GM18951 (cell line): ENCODE data around the gene LAMP2.

ENCODE experiments used
- POLR2A ChIP-seq: IDR thresholded peaks from 4 replicates; pipeline ENCODE4 v1.6.1; 2011; ENCODE audit warnings: mild to moderate bottlenecking; ENCODE audit not compliant: insufficient read length, insufficient read depth; ENCODE audit errors: extremely low read depth
- in situ Hi-C: fragments of 300-500 bp; cut with MboI; formaldehyde crosslinking; loops from one replicate; pipeline ENCODE4 v1.12.0; 2022; ENCODE audit warnings: low sequenced_read_pairs, mixed read lengths, inconsistent platforms; ENCODE audit not compliant: unreplicated experiment

The LAMP2 gene

DNA sequence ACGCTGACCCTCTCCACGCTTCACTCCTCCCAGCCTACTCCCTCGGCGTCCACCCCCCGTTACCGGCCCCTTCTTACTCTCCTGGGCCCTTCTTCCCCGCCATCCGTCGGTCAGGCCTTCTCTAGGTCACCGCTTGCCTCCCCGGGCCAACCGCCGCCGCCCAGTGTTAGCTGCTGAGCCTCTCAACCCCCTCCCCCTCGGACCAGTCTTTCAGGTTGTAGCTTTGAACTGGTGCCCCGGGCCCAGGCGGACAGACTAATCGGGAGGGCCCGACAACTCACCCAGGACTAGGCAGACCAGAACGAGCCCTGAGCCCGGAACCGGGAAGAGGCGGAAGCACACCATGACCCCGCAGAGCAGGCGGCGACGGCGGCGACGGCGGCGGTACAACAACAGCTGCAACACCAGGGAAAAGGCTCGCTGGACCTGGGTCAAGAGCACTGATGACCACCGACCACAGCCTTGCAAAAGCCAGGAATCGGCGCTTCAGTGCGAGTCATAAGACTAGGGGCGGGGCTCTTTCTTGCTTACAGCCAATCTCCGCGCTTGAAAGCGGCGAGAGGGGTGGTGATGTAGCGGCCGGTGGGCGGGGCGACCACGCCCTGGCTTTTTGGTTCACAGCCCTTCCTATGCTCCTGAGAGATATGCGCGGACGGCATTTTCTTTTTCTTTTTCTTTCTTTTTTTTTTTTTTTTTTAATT lies at the start of gene LAMP2:
Gene LAMP2, minus strand, starts transcription at position 472 of the 701 bp plus-strand sequence. Its CDS starts 127 bp downstream, at position 345.
- TF ChIP-seq POLR2A, result peak; percentile 66
- in situ Hi-C loops, result no loop called here

- no peak for TF ChIP-seq POLR2A
- in situ Hi-C loops, result no loop called here
These were observed 48.8 kb upstream of the LAMP2 start for GRCh38 chrX:120517936-120518335.

- in situ Hi-C loops, result no loop called here
- TF ChIP-seq POLR2A, result no peak
These were observed 45.1 kb upstream of the LAMP2 start for GRCh38 chrX:120514236-120514635.

DNA sequence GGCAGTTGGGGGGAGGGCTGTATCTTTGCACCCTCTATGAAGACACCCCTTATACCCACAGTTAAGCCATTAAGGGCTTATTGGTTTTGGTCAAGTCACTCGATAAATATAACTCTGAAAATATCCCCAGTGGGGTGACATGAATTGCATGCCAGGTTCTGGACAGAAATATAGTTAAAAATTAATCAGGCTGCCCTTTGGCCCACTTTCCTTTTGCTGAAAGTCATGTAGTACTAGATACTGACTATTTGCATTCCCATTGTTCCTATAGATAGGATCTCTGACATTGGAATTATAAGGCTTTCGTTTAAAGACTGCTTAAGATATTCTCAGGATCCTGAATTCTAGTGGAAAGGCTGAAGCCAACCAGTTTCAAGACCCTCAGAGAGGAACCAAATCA lies 43.5 kb upstream of the LAMP2 start:
- in situ Hi-C loops, result no loop called here
- TF ChIP-seq POLR2A, result no peak

DNA sequence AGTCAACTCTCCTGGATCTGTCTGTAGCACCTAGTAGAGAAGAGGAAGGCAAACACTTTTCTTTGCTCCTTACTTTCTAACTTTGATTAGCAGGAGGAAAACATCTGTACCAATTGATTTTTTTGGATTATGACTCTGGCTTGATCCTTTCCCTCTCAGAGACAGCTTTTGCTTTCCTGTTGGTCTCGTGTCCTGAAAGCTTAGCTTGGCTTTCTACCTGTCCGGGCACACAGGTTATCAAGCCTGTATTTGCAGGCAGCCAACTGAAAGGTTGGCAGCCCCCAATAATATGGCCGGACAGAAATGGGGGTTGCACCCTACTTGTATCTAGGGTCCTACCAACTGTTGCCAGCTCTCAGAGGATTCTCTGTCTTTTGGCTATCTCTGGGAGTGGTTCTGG lies 43.1 kb upstream of the LAMP2 start:
- no peak for TF ChIP-seq POLR2A
- in situ Hi-C loops, result no loop called here

GRCh38 chrX:120504569-120504968 lies 35.5 kb upstream of the LAMP2 start:
- TF ChIP-seq POLR2A, result no peak
- in situ Hi-C loops, result no loop called here

DNA sequence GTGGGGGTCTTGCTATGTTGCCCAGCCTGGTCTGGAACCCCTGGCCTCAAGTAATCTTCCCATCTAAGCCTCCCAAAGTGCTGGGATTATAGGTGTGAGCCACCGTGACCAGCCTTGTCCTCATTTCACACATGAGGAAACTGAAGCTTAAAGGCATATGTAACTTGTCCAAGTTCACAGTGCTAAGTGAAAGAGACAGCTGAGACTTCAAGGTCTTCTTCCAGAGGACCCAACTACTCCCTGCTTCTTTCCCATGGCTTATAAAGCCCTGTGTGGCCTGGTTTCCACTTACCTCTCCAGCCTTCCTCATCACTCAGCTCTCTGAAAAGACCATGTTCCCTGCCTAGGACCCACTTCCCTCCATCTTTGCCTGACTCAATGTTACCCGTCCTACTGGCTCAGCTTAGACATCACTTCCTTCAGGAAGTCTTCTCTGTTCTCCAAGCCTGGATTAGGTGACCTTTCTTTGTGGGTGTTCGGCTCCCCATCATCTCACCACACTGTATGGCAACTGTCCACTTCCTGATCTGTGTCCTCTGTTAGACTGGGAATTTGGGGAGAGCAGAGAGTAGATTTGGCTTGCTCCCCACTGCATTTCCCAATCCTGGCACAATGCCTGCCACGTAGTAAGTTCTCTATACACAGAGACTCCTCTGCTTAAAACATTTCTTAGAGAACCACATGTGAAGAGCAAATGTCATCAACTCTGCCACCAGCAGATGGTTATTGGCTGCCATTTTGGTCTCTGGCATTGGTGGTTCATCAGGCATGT lies 30.4 kb upstream of the LAMP2 start:
- no peak for TF ChIP-seq POLR2A
- in situ Hi-C loops, result loop anchor here (25.0 kb wide), 1 partner anchor 263 kb away; no protein-coding TSS in a partner anchor

- in situ Hi-C loops, result loop anchor here (25.0 kb wide), 1 partner anchor 272 kb away; no protein-coding TSS in a partner anchor
These were observed 21.0 kb upstream of the LAMP2 start for GRCh38 chrX:120490119-120490518.

GRCh38 chrX:120486786-120487185 lies 17.7 kb upstream of the LAMP2 start:
- TF ChIP-seq POLR2A, result no peak
- in situ Hi-C loops, result loop anchor here (25.0 kb wide), 1 partner anchor 276 kb away; no protein-coding TSS in a partner anchor

- in situ Hi-C loops, result loop anchor here (25.0 kb wide), 1 partner anchor 276 kb away; no protein-coding TSS in a partner anchor
- TF ChIP-seq POLR2A, result peak; percentile 25
These were observed 16.8 kb upstream of the LAMP2 start for GRCh38 chrX:120485638-120486520.

- TF ChIP-seq POLR2A, result no peak
- in situ Hi-C loops, result loop anchor here (25.0 kb wide), 1 partner anchor 277 kb away; no protein-coding TSS in a partner anchor
These were observed 16.2 kb upstream of the LAMP2 start for GRCh38 chrX:120485315-120485637.

DNA sequence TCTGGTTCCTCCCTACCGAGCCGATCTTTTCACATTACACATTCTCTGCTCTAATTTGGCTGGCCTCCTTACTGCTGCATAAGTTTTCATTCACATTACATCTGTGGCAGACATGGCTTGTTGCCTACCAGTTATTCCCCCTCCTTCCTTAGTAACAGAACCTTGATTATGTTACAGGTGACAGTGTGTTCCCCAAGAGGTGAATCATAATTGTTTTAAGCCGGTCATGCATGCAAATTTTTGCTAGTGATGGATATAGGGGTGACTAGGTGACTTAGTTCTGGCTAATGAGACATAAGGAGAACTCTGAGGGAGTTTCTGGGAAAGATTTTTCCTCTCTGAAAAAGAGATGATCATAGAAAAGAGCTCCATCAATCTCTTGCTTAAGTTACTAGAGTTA lies 8.4 kb upstream of the LAMP2 start:
- in situ Hi-C loops, result loop anchor here (25.0 kb wide), 1 partner anchor 285 kb away; no protein-coding TSS in a partner anchor
- TF ChIP-seq POLR2A, result no peak

DNA sequence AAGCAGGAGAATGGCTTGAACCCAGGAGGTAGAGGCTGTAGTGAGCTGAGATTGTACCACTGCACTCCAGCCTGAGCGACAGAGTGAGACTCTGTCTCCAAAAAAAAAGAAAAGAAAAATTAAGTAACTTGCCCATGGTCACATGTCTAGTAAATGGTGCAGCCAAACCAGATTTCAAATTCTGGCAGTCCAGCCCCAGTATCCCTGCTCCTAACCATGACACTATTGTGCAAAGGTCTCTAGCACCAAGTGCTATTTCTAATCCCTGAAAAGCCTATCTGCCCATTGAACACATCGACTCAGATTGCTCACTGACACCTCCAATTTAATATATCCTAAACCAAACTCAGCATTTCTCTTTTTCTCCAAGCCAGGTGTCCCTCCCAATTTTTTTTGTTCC lies 7.6 kb upstream of the LAMP2 start:
- in situ Hi-C loops, result loop anchor here (25.0 kb wide), 1 partner anchor 286 kb away; no protein-coding TSS in a partner anchor
- TF ChIP-seq POLR2A, result no peak

- in situ Hi-C loops, result loop anchor here (25.0 kb wide), 1 partner anchor 287 kb away; no protein-coding TSS in a partner anchor
These were observed 6.4 kb upstream of the LAMP2 start for GRCh38 chrX:120475447-120475846.
